CD1c-positive myeloid dendritic cell (primary cell): ENCODE results near the gene CBX3.
"Not testable (repeated sequence)": the region's sequence is repeated elsewhere in the genome, so short reads cannot be mapped to it uniquely, and the experiment has no call there.

Source experiments
- DNase-seq: peaks from one replicate; pipeline ENCODE4 v3.0.0-alpha.2; 2016; ENCODE audit errors: extremely low spot score

Gene CBX3

DNA sequence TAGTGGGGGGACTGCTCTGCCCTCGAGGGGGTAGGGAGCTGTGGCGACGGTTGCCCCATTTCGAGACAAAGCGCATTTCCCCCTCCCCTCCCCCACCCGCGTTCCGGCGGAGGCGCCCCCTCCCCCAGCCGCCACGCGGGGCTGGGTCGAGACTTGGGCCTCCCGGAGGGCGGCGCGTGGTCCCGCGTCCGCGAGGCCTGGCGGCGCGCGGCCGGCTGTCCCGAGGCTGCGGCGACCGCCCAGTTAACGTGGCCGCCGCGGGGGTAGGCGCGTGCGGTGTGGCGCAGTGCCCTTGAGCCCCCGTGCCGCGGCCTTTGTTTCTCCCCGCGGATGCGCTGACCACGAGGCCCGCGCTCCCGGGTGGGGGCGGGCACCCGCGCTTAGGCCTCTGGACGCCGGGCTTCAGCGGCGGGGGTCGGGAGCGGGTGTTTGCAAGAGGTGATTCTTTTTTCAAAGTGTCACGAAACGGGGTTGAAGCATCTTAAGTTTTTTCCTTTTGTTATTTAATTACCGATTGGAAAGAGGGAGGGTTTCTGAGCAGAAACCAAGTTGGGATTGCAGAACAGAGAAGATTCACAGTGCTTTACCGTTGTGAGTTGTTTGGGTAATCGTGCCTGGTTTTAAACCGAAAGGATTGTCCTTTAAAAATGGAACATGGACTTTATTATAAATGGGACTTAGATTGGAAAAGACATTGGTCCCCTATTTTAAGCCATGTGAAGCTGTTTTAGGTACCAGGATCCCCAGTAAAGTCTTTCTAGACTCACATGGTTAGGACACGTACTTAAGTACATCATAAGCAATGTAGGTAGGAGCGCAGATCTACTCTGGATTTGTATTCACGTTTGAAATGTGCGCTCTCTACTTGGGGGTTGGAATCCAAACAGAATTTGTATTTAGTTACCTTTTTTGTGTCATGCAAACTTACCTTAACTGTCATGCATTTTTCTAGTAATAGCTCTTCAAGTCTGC, 760 bp downstream of the CBX3 start:
- DNase-seq: peak; percentile 54

DNA sequence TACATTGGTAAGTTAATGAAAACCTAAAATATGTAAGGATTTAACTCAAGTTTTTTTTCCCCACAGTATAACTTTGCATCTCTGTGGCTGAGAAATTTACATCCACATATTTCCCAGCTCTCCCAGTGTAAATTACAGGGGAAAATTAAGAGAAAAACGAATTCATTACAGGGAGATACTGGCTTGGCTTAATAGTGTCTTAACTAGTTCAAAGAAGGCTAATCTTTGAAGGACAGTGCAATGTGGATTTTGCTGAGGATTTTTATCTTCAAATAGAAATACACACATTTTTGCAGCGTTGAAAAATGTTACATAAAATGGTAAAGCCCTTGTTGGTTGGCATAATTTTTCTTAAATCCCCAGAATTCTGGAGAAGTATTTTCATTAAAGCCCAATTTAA, 1.5 kb downstream of the CBX3 start:
- no peak for DNase-seq

DNA sequence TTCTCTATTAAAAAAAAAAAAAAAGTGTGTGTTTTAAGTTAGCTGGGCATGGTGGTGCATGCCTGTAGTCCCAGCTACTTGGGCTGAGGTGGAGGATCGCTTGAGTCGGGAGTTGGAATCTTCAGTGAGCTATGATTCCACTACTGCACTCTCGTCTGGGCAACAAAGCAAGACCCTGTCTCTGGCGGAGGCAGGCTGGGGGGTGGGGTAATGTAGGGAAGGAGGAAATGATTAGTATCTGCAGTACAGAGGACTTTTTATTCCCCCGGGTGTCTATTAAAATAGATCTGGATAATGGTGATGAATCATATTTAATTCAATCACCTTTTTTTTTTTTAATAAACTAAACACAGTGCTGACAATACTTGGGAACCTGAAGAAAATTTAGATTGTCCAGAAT, 6.5 kb downstream of the CBX3 start:
- no peak for DNase-seq

DNA sequence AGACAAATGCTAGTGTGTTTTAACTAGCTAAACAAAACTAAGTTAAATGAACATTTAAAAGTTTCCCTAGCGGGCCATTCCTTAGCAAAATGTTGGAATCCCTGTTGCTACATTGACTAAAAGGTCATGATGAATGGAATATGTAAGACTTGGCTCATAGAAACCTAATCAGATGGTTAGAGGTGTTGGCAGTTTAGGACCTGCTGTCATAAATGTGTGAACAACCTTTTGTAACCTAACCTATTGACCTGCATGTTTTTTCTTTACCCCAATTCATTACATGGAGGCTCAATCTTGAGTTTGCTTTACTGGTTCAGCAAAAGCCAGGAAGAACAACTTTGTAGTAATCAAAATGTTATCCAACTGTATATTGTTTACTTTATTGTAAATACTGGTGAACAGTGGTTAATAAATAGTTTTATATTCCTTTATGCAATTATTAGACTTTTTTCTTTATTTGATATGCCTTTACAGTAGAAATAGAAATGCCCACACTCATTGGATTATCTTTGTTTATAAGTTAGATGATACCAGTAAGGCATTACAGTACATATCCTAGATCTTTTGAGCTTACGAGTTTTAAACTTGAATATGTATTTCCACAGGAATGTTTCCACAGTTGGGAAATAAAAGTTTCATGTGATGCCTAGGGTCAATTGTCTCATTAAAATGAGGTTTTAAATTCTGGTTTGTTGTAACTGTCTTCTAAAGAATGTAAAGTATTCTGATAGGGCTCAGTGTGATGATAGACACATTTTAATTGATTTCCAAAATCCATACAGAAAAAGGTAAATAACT, 11.6 kb downstream of the CBX3 start:
- no peak for DNase-seq

DNA sequence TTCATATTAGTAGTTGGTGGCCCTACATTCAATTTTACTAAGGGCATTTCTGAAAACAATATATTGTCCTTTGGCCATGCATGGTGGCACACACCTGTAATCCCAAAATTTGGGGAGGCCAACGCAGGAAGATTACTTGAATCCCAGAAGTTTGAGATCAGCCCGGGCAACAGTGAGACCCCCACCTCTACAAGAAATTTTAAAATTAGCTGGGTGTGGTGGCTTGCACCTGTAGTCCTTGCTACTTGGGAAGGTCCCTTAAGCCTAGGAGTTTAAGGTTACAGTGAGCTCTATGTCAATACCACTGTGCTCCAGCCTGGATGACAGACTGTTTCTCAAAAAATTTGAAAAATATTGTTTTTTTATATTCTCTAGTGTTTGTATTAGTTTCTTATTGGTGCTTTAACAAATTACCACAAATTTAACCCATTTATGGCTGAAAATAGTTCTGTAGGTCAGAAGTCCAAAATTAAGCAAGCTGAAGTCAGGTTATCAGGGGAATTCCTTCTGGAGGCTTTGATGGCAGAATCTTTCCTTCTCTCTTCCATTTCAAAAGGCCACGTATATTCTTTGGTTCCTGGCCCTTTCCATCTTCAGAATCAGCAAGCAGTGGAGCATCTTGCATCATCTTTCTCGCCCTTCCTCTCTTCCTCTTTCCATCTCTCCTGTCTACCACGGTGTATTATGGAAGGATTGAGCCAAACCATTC, 12.4 kb downstream of the CBX3 start:
- DNase-seq: no peak

DNA sequence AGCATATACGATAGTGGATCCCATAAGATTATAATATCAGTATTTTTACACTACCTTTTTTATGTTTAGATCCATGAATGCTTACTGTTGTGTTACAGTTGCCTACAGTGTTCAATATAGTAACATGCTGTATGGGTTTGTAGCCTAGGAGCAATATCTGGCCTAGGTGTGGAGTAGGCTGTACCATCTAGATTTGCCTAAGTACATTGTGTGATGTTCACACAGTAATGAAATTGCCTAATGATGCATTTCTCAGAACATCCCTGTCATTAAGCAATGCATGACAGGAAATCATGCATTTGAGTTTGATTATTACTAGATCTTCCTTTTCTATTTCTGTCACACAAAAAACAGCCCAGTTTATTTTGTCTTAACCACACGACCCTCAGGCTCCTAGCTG, 14.5 kb downstream of the CBX3 start:
- no peak for DNase-seq

DNA sequence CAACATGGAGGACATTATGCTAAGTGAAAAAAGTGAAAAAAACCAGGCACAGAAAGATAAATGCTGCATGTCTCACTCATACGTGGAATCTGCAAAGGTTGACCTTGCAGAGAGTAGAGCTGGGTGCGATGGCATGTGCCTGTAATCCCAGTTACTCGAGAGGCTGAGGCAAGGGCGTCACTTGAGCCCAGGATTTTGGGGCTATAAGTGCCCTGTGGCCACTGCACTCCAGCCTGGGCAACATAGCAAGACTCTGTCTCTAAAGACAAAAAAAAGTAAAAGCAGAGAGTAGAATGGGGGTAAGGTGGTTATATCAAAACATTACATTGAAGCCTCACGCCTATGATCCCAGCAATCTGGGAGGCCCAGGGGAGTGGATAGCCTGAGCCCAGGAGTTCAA, 22.8 kb downstream of the CBX3 start:
- DNase-seq: no peak

DNA sequence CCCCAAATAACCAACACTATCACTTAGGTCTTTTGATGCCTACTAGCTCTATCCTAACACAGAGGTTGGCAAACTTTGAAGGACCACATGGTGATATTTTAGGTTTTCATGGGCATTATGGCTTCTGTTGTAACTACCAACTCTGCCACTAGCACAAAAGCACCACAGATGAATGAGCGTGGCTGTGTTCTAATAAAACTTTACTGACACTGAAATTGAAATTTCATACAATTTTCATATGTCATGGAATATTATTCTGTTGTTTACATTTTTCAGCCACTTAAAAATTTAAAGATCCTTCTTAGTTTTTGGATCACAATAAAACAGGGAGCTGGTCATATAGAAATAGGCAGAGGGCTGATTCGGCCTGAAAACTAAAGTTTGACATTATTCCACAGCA, 26.4 kb downstream of the CBX3 start:
- DNase-seq: no peak

DNA sequence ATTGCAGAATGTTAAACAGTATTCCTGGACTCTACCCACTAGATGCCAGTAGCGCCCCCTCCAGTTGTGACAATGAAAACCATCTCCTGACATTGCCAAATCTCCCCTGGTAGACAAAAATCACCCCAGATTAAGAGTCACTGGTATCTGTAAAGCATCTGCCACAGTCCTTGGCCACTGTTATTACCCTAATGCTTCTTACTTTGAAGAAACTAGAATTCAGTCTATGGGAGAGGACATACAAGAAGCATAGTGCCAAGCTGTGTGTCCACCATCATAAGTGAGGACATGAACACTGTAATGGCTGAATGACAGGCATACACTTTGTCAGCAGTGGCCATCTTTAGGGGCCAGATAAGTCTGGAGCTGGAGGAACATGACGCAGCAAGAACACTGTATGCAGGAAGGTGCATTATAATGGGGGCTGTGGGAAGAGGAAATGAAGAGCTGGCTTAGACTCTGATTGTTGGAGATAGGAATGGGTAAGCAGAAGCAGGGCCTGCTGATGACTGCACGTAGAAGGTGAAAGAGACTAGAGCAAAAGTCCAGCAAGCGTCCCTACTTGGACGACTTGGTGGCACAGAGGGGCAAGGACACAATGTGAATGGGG, 32.5 kb downstream of the CBX3 start:
- DNase-seq: no peak

DNA sequence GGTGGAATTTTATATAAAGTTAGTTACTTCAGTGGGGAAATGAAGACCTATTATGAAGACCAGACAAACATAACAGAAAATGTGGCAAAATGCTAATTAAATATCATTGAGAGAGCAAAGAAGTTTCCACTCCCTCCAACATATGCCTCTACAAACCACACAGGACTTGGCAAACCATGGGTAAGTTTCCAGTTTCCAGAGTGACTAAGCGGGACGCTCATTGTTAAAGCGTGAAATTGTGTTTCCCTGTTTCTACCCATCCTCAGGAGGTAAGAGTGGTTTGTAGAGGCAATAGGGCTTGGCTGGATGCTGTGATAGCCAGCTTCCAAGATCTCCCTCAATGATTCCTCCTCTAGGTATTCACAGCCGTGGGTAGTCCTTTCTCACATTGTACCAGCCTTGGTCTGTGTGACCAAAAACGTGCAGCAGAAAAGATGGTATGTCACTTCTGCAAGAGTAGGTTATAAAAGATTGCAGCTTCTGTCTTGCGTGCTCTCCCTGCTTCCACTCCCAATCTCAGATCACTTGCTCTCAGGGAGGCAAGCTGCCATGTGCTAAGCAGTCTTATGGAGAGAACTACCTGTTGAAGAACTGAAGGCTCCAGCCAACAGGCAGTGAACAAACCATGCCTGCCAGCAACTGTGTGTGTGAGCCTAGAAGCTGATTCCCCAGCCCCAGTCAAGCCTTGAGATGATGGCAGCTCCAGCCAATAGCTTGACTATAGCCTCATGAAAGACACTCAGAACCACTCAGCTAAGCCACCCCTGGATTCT, 35.7 kb downstream of the CBX3 start:
- DNase-seq: no peak

DNA sequence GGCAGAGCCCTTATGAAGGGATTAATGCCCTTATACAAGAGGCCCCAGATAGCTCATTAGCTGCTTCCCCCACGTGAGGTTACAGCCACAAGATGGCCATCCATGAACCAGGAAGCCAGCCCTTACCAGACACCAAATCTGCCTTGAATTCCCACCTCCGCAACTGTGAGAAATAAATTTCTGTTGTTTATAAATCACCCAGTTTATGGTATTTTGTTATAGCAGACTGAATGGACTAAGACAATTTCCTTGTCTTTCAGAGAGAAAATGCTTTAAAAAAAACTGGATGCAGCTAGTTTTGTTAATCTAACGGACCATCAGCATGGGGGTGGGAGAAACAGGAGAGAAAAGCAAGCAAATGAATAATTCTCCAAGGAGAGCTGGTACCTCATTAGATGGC, 36.5 kb downstream of the CBX3 start:
- no peak for DNase-seq

DNA sequence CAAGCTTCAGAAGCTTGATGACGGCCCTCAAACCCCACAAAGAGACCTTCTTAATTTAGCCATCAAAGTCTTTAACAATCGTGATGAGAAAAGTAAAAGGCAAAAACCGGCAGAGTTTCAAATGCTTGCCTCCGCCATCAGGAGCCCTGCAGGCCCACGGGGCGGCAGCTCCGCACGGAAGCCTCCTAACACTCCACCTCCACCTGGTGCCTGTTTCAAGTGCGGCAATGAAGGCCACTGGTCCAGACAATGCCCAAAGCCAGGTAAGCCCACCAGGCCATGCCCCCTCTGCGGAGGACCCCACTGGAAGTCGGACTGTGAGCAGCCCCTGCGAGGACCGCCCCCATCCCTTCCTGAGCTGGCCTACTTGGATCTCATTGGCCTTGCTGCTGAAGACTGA, 43.6 kb downstream of the CBX3 start:
- DNase-seq: no peak

DNA sequence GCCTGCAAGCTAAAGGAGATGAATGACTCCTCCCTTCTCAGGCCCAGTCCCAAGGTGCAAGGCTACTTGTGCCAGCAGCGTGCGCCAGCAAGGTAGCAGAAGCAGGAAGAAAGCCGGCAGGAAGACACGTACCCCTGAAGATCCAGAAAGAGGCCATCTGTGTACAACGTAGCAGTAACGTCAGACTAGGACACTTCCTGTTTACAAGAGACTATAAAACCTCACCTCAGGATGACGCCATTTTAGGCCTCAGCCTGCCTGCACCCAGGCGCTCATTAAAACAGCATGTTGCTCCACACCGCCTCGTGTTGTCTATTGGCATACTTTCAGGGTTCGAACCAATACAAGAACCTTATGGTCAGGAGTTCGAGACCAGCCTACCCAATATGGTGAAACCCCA, 48.7 kb downstream of the CBX3 start:
- DNase-seq: no peak

DNA sequence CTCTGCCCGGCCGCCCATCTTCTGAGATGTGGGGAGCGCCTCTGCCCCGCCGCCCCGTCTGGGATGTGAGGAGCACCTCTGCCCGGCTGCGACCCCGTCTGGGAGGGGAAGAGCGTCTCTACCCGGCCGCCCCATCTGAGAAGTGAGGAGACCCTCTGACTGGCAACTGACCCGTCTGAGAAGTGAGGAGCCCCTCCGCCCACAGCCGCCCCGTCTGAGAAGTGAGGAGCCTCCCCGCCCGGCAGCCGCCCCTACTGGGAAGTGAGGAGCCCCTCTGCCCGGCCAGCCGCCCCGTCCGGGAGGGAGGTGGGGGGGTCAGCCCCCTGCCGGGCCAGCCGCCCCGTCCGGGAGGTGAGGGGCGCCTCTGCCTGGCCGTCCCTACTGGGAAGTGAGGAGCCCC, 60.3 kb downstream of the CBX3 start:
- DNase-seq: not testable (repeated sequence)
